GM12873 (cell line): ENCODE data around the gene AHRR.

Experiments used
- CTCF ChIP-seq: IDR thresholded peaks from 2 replicates; pipeline ENCODE4 v1.5.1; 2012; ENCODE audit warnings: low read depth, mild to moderate bottlenecking, moderate library complexity, low read length, control low read depth; ENCODE audit not compliant: insufficient read depth; ENCODE audit errors: missing control alignments

AHRR gene

GRCh38 chr5:448766-449090 is 127.2 kb downstream of the AHRR start:
- no peak for TF ChIP-seq CTCF

- TF ChIP-seq CTCF, result no peak
These were observed 127.6 kb downstream of the AHRR start for GRCh38 chr5:449151-449550.

GRCh38 chr5:451587-452458 is 130.3 kb downstream of the AHRR start:
- TF ChIP-seq CTCF, result no peak

- TF ChIP-seq CTCF, result no peak
These were observed 131.6 kb downstream of the AHRR start for GRCh38 chr5:452978-453710.

- no peak for TF ChIP-seq CTCF
These were observed 132.4 kb downstream of the AHRR start for GRCh38 chr5:453725-454481.

GRCh38 chr5:454936-455335 is 133.4 kb downstream of the AHRR start:
- no peak for TF ChIP-seq CTCF

GRCh38 chr5:455806-456205 is 134.3 kb downstream of the AHRR start:
- TF ChIP-seq CTCF, result no peak
